Measurements from ENCODE around the gene METTL22. TPM values are rescaled to one million over a fixed set of nuclear protein-coding genes. Genes with fewer than 3 reads are reported as not detected.
"Not testable (repeated sequence)": the region's sequence is repeated elsewhere in the genome, so short reads cannot be mapped to it uniquely, and the experiment has no call there.

The METTL22 gene
- total RNA-seq, 1 donor from 2014 or later, result 42.3 TPM

DNA sequence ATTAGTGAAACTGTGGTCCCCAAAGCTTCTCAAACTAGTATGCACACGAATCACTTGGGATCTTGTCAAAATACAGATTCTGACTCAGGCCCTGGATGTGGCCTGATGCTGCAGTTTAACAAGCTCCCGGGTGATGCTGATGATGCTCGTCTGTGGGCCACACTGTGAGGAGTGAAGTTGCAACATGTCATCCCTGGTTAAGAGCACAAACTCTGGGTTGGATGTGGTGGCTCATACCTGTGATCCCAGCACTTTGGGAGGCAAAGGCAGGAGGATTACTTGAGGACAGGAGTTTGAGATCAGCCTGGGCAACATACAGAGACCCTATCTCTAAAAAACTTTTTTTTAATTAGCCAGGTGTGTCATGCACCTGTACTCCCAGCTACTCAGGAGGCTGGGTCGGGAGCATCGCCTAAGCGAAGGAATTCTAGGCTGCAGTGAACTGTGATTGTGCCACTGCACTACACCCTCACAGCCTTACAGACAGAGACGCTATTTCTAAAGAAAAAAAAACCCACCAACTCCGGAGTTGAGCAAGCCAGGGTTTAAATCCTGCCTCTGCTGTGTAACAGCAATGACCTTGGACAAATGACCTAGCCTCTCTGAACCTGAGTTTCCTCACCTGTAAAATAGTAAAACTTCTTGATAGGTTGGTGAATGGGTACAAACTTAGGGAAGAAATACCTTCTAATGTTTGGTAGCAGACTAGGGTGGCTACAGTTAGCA lies 28.5 kb downstream of the METTL22 start:
- Mint-ChIP-seq H3K27ac (no peak overlapping the region), H3K4me3 (no peak overlapping the region), H3K36me3 (peaks cover 13% of the 10 kb centered on the region), H3K9me3 (no peaks in the 10 kb centered on the region), H3K4me1 (ENCODE audit: unreplicated experiment) (no peaks in the 10 kb centered on the region), H3K27me3 (no peaks in the 10 kb centered on the region)
- DNase-seq (ENCODE audit: extremely low spot score, unreplicated experiment), result no peak
- TF ChIP-seq, protein P1, sequence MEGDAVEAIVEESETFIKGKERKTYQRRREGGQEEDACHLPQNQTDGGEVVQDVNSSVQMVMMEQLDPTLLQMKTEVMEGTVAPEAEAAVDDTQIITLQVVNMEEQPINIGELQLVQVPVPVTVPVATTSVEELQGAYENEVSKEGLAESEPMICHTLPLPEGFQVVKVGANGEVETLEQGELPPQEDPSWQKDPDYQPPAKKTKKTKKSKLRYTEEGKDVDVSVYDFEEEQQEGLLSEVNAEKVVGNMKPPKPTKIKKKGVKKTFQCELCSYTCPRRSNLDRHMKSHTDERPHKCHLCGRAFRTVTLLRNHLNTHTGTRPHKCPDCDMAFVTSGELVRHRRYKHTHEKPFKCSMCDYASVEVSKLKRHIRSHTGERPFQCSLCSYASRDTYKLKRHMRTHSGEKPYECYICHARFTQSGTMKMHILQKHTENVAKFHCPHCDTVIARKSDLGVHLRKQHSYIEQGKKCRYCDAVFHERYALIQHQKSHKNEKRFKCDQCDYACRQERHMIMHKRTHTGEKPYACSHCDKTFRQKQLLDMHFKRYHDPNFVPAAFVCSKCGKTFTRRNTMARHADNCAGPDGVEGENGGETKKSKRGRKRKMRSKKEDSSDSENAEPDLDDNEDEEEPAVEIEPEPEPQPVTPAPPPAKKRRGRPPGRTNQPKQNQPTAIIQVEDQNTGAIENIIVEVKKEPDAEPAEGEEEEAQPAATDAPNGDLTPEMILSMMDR (conservative IDR thresholded peaks at IDR 0.05), result no peak

DNA sequence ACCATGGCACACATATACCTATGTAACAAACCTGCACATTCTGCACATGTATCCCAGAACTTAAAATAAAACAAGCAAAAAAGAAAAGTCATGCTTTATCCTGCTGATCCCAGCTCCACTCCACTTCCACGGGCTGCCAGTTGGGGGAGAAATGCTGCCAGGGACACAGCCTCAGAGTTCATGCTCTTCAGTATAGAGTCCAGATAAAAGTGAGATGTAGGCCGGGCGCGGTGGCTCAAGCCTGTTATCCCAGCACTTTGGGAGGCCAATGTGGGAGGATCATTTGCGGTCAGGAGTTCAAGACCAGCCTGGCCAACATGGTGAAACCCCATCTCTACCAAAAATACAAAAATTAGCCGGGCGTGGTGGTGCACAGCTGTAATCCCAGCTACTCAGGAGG lies 30.5 kb downstream of the METTL22 start:
- H3K36me3 Mint-ChIP-seq; H3K9me3 Mint-ChIP-seq; DNase-seq (ENCODE audit: extremely low spot score, unreplicated experiment); H3K27me3 Mint-ChIP-seq; H3K4me1 Mint-ChIP-seq (ENCODE audit: unreplicated experiment); H3K27ac Mint-ChIP-seq; H3K4me3 Mint-ChIP-seq: not testable (repeated sequence)
- TF ChIP-seq, protein P1 (conservative IDR thresholded peaks at IDR 0.05), result peak; percentile 66

DNA sequence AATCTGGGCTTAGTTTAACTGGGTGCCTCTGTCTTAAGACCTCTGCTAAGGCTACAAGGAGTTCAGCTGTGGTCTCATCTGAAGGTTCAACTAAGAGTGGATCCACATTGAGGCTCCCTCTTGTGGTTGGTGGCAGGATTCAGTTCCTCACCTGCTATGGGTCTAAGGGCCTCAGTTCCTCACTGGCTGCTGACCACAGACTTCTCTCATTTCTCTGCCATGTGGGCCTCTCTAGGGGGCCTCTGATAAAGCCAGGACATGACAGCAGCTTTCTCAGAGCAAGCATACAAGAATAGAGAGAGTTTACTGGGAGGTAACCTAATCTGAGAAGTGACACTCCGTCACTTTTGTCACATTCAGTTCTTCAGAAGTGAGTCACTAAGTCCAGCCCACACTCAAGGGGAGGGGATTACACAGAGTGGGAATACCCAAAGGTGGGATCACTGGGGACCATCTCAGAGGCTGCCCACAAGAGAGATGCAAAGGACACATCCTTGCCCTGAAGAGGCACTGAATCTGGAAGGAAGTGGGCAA lies 33.8 kb downstream of the METTL22 start:
- no peaks in the 10 kb centered on the region for H3K36me3 Mint-ChIP-seq
- H3K27me3 Mint-ChIP-seq, result no peaks in the 10 kb centered on the region
- no peaks in the 10 kb centered on the region for H3K9me3 Mint-ChIP-seq
- peaks cover 7% of the 10 kb centered on the region for H3K4me1 Mint-ChIP-seq (ENCODE audit: unreplicated experiment)
- no peak for DNase-seq (ENCODE audit: extremely low spot score, unreplicated experiment)
- H3K27ac Mint-ChIP-seq, result peak overlapping the region; percentile 86
- TF ChIP-seq, protein P1 (conservative IDR thresholded peaks at IDR 0.05), result peak; percentile 74
- no peak overlapping the region for H3K4me3 Mint-ChIP-seq

DNA sequence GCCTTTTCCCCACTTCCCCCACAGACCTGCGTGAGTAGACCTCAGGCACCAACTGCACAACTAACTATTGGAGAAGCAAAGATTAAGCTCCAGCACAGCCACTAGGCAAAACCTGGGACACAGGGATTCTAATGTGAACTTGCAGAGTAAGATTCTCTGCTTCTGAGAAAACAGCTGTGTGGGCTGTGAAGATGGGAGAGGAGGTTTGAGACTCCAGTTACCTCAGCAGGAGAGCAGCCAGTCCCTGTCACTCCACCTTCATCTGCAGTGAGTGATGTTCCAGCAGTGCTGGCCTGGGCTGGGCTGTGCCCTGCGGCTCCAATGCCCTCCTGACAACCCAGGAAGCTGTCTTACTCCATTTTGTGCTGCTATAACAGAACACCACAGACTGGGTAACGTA lies 34.9 kb downstream of the METTL22 start:
- no peak for DNase-seq (ENCODE audit: extremely low spot score, unreplicated experiment)
- Mint-ChIP-seq H3K36me3 (no peaks in the 10 kb centered on the region), H3K9me3 (no peaks in the 10 kb centered on the region), H3K4me3 (peak overlapping the region; percentile 28), H3K27ac (peak overlapping the region; percentile 97), H3K4me1 (ENCODE audit: unreplicated experiment) (peaks cover 11% of the 10 kb centered on the region), H3K27me3 (no peaks in the 10 kb centered on the region)
- TF ChIP-seq, protein P1 (conservative IDR thresholded peaks at IDR 0.05), result no peak

DNA sequence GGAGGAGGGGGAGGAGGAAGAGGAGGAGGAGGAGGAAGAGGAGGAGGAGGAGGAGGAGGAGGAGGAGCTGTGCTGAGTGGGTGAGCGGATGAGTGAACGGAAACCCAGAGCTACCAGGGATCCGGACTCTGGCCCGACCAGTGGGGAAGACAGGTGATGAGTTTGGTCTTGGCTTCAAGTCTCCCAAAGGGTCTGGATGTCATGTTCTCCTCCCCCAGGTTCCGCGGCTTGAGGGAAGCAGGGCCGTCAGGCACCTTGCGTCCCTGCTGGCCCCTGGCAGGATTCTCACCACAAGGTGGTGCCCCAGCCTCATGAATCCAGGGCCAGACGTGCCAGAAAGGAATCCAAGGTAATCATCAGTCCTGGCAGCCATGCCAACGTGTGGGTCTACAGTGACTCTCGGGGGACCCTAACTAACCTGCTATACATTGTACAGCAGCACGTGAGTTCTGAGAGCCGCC lies 39.4 kb downstream of the METTL22 start:
- H3K4me3 Mint-ChIP-seq, result no peak overlapping the region
- no peaks in the 10 kb centered on the region for H3K9me3 Mint-ChIP-seq
- H3K4me1 Mint-ChIP-seq (ENCODE audit: unreplicated experiment), result peaks cover 14% of the 10 kb centered on the region
- H3K27me3 Mint-ChIP-seq, result no peaks in the 10 kb centered on the region
- H3K36me3 Mint-ChIP-seq, result no peaks in the 10 kb centered on the region
- H3K27ac Mint-ChIP-seq, result peak overlapping the region; percentile 48
- no peak for DNase-seq (ENCODE audit: extremely low spot score, unreplicated experiment)
- TF ChIP-seq, protein P1 (conservative IDR thresholded peaks at IDR 0.05), result peak; percentile 80
